Hepatocyte (in vitro differentiated cells): ENCODE measurements around the gene LPP.

ENCODE experiments used
- EZH2 ChIP-seq: fragments of 200-600 bp; sonication (generic); IDR thresholded peaks from 2 replicates; pipeline ENCODE4 v1.6.1; 2016; ENCODE audit warnings: antibody characterized with exemption, mild to moderate bottlenecking, borderline replicate concordance
- EZH2phosphoT487 ChIP-seq: fragments of 200-600 bp; sonication (generic); IDR thresholded peaks from one replicate; pipeline ENCODE4 v1.6.1; 2018; ENCODE audit warnings: antibody characterized with exemption, mild to moderate bottlenecking, low read depth, moderate library complexity; ENCODE audit not compliant: unreplicated experiment, severe bottlenecking
- TF ChIP-seq, protein P1 (sequence below): fragments of 200-600 bp; sonication (generic); IDR thresholded peaks from 2 replicates; pipeline ENCODE4 v1.5.1; 2016; ENCODE audit warnings: antibody characterized with exemption, mild to moderate bottlenecking; ENCODE audit not compliant: poor library complexity

DNA sequence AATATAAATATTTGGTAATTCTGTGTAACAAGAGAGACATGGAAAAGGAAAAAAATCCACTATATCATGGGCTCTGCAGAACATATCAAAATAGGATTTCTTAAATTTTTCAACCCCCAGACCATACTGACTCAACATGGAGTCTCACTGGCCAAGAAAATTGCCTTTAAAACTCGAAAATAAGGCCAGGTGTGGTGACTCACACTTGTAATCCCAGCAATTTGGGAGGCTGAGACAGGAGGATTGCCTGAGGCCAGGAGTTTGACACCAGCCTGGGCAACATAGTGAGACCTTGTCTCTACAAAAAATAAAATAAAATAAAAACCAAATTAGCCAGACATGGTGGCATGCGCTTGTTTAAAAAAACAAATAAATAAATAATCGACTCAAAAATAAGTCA lies 723.4 kb downstream of the LPP start:
- TF ChIP-seq EZH2 (no peak), EZH2phosphoT487 (no peak)
- TF ChIP-seq, protein P1, sequence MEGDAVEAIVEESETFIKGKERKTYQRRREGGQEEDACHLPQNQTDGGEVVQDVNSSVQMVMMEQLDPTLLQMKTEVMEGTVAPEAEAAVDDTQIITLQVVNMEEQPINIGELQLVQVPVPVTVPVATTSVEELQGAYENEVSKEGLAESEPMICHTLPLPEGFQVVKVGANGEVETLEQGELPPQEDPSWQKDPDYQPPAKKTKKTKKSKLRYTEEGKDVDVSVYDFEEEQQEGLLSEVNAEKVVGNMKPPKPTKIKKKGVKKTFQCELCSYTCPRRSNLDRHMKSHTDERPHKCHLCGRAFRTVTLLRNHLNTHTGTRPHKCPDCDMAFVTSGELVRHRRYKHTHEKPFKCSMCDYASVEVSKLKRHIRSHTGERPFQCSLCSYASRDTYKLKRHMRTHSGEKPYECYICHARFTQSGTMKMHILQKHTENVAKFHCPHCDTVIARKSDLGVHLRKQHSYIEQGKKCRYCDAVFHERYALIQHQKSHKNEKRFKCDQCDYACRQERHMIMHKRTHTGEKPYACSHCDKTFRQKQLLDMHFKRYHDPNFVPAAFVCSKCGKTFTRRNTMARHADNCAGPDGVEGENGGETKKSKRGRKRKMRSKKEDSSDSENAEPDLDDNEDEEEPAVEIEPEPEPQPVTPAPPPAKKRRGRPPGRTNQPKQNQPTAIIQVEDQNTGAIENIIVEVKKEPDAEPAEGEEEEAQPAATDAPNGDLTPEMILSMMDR: no peak
